Skin epidermis (tissue), 12 donors: ENCODE results near the gene ARHGAP42.

Source experiments
- H3K27ac ChIP-seq, 21 experiments: fragments of 200-600 bp; sonication (generic) in 11 of 21; one replicate each; pipeline ENCODE4 v1.5.0; 2020; ENCODE audit warnings: mild to moderate bottlenecking in 3 of 21, inconsistent platforms in 2 of 21, moderate library complexity in 2 of 21
- H3K4me3 ChIP-seq, 7 experiments: fragments of 200-600 bp; sonication (generic) in 2 of 7; one replicate each; pipeline ENCODE4 v1.5.0; 2020; ENCODE audit warnings: inconsistent platforms in 2 of 7, mild to moderate bottlenecking in 2 of 7, moderate library complexity in 1 of 7

ARHGAP42 gene

GRCh38 chr11:101031713-101032112 is 344.6 kb downstream of the ARHGAP42 start:
- no peak overlapping the region for H3K27ac ChIP-seq
- H3K4me3 ChIP-seq = no peak overlapping the region

GRCh38 chr11:101032991-101033390 is 345.9 kb downstream of the ARHGAP42 start:
- H3K27ac ChIP-seq = no peak overlapping the region

GRCh38 chr11:101034076-101034475 is 347.0 kb downstream of the ARHGAP42 start:
- no peak overlapping the region for H3K27ac ChIP-seq
- H3K4me3 ChIP-seq = no peak overlapping the region

More at GRCh38 chr11:101032991-101033390, 345.9 kb downstream of the ARHGAP42 start:
- no peak overlapping the region for H3K4me3 ChIP-seq

DNA sequence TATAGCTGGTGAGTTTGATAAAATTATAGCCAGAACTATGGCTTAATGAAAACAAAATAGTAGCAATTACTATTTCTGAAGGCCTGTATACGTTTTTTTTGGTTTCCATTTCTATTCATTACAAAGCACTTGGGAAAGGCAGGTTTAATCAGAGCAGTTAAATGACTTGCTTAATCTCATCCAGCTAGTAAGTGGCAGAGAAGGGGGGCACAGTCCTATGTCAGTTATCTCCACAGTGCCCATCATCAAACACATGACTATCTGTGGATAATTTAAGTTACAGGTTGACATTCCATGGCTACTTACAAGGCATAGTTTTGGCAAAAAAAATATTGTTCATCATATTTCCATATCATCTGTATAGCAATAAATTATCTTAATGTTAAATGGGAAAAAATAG is 348.8 kb downstream of the ARHGAP42 start:
- H3K27ac ChIP-seq = no peak overlapping the region

More for the DNA sequence above, 348.8 kb downstream of the ARHGAP42 start:
- H3K4me3 ChIP-seq = no peak overlapping the region
